Stimulated activated CD8-positive, alpha-beta memory T cell treated with anti-CD3 and anti-CD28 coated beads, Interleukin-4, amount 100 ng/mL, for 48 hours (primary cell): ENCODE data around the gene USP16.
"Not testable (repeated sequence)": the region's sequence is repeated elsewhere in the genome, so short reads cannot be mapped to it uniquely, and the experiment has no call there.

Experiments used
- DNase-seq: peaks from one replicate; pipeline ENCODE4 v3.0.0-alpha.2; 2020

The USP16 gene

GRCh38 chr21:29024474-29025327, at the start of gene USP16:
Gene USP16 (plus strand): TSS chr21:29024668. CDS start chr21:29027914, 3,246 bp downstream.
- DNase-seq = peak; percentile 95

GRCh38 chr21:28975397-28975796, 49.1 kb upstream of the USP16 start:
- no peak for DNase-seq

DNA sequence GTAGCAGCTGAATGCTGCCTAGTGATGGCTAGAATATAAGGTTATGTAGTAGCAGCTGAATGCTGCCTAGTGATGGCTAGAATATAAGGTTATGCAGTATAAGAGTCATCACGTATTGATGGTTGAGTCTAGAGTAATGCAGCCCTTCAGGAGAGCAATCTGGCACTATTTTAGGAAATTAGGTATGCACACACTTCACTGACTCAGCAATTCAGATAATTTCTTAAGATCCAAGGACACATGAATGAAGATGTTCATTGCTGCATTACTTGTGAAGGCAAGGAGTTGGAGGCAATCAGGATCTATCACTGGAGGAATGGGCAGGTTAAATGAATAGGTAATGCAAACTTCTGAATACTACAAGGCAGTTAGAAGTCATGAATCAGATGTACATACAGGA, 45.4 kb upstream of the USP16 start:
- DNase-seq = no peak

DNA sequence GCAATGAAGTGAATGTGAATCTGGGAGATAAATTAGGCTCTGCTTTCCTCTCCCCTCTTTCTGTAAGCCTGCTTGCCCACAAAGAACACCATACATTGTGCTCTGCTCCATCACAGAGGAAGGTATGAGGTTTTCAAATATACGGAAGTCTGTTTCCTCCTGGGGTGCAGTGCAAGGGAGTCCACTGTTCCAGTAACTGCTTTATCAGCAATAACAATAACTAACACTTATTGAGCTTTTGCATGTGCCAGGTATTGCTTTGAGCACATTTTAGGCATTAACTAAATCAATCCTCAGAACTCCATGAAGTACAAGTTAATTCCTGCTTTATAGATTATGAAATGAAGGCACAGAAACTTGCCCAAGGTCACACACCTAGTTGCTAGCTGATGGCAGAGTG, 41.8 kb upstream of the USP16 start:
- no peak for DNase-seq

GRCh38 chr21:28986677-28987076, 37.8 kb upstream of the USP16 start:
- no peak for DNase-seq

DNA sequence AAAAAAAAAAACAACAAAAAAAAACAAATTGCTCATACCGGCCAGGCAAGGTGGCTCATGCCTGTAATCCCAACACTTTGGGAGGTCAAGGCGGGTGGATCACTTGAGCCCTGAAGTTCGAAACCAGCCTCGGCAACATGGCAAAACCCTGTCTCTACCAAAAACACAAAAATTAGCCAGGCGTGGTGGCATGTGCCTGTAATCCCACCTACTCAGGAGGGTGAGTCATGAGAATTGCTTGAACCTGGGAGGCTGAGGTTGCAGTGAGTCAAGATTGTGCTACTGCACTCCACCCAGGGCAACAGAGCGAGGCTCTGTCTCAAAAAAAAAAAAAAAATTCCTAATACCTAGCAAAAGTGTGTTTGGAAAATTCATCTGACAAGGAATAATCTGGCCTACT, 36.3 kb upstream of the USP16 start:
- peak; percentile 43 for DNase-seq

DNA sequence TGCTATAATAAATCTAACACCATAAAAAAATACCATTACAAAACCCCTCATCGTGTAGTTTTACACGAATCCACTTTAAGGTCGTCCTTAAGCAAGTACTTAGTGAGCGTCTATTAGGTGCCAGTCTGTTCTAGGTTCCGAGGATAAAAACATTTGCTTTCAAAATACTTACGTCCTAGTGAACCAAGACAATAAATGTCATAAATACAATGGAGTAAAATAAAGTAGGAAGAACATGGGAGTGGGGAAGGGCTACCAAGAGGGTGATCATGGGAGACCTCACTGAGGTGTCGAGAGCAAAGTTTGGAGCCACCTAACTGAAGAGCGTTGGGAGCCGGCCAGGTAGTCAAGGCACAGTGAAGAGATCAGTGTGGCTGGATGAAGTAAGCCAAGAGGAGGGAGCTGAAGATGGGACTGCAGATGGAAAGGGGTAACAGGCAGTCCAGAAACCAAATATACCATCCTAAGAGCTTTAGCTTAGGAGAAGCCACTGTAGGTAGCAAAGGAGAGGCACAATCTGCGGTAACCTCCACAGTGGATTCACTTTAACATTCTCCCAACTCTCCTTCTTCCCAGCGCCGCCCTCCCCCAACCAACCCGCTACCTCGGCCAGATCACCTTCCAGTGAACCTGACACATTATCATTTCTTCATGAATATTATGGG, 32.5 kb upstream of the USP16 start:
- no peak for DNase-seq

- DNase-seq = peak; percentile 99
Measured at GRCh38 chr21:28992526-28993292, 31.8 kb upstream of the USP16 start, which contains the start of gene LTN1. Gene LTN1 (minus strand): TSS chr21:28992877. CDS start chr21:28992805, 72 bp downstream.

- no peak for DNase-seq
Measured at GRCh38 chr21:28993293-28993629, 31.2 kb upstream of the USP16 start.

GRCh38 chr21:29002442-29003144, 21.9 kb upstream of the USP16 start:
- DNase-seq = peak; percentile 95

- DNase-seq = no peak
Measured at GRCh38 chr21:29005696-29006095, 18.8 kb upstream of the USP16 start.

DNA sequence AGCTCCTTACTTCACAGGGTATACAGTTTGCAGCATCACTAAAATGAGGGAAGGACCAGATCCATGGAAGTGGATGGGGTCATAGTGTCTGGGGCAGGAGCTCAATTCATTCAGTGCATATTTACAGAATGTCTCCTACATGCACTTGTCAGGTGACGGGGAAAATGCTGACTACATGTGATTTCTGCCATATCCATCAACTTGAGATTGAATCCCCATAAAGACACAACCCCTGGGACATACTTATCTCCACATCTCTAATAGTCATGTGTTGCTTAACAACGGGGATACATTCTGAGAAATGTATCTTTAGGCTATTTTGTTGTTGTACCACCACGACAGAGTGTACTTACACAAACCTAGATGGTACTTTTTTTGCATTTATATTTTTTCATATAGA, 17.3 kb upstream of the USP16 start:
- no peak for DNase-seq

GRCh38 chr21:29007810-29008209, 16.7 kb upstream of the USP16 start:
- DNase-seq = no peak

DNA sequence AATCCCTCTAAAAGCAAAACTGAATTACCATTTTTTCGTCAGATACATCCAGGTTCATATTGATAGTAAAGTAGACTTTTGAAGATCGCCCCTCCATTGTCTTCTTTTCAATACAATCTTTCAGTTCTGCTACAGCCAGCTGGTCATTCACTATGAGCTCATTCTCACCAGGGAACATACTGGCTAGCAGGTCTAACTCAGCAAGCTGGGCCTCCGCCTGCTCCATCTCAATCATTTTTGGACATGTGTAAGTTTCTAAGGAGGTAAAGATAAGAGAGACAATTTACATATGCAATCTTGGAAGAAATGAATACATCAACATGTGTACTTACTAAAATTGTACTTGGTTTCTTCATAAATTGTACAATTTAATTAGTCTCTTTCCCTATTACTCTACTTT, 16.1 kb upstream of the USP16 start:
- no peak for DNase-seq

DNA sequence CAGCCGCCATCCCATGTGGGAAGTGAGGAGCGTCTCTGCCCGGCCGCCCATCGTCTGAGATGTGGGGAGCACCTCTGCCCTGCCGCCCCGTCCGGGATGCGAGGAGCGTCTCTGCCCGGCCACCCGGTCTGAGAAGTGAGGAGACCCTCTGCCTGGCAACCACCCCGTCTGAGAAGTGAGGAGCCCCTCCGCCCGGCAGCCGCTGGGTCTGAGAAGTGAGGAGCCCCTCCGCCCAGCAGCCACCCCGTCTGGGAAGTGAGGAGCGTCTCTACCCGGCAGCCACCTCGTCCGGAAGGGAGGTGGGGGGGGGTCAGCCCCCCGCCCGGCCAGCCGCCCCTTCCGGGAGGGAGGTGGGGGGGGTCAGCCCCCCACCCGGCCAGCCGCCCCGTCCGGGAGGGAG, 13.2 kb upstream of the USP16 start:
- not testable (repeated sequence) for DNase-seq

- DNase-seq = no peak
Measured at GRCh38 chr21:29017639-29018237, 6.7 kb upstream of the USP16 start.

- DNase-seq = no peak
Measured at GRCh38 chr21:29018540-29018939, 5.9 kb upstream of the USP16 start.

GRCh38 chr21:29022166-29022565, 2.3 kb upstream of the USP16 start:
- no peak for DNase-seq

DNA sequence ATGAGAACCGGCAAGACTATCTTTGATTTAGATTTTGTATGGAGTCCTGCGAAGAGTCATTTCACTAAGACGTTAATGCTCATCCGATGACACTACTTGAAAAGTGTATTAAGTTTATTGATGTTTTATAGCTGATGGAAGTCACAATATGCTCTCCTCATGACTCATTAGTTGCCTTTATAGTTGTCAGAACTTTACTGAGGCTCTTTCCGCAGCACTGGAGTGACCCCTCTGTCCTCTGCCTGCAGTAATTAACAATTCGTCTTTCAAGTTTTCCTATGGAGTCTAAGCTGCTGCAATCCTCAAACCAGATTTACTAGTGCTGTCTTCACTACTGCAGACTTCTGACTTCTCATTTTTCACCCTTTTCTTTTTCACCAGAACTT, 853 bp downstream of the USP16 start:
- DNase-seq = no peak

DNA sequence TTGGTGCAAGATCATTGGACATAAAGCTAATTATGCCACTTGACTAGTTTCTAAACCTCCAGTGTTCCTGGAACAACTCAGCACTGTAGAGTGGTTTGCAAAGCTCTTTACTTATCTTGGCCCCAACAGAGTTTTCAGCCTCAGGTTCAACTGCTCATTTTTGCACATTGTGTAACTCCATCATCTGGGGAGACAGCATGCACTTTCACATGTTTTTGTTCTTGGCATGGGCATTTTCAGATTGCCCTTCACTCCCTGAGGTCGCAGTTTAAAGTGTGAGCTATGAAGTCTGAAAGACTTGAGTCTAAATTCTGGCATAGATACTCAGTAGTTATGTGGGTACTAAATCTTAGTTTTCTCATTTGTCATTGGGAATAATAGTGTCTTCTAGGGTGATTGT, 5.1 kb downstream of the USP16 start:
- DNase-seq = no peak

- DNase-seq = no peak
Measured at GRCh38 chr21:29030909-29031308, 6.4 kb downstream of the USP16 start.

GRCh38 chr21:29033301-29033700, 8.8 kb downstream of the USP16 start:
- DNase-seq = no peak

DNA sequence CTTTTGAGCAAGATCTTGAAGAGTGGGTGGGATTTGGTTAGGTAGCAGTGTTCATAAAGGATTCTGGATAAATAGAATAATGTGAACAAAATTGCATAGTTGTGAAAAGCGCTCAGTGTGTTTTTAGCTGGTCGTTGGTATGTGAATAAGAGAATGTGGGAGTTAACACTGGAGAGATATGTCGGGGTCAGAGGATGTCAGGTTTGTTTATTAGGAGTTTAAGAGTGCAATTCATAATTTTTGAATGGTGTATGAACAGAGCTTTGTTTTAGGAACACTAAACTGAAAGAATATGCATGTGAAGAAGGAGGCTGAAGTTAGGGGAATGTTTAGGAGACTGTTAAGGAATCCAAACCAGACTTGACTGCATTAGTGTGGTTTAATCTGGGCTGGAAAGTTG, 9.4 kb downstream of the USP16 start:
- DNase-seq = no peak
